Smooth muscle cell (in vitro differentiated cells): ENCODE measurements around the gene CACNA1D. TPM values are rescaled to one million over a fixed set of nuclear protein-coding genes. Genes with fewer than 3 reads are reported as not detected.

ENCODE experiments used
- DNase-seq: peaks from one replicate; lab custom pipeline; 2025; ENCODE audit not compliant: unreplicated experiment; lab: John Stamatoyannopoulos, UW
- H2AFZ ChIP-seq: fragments of 200-600 bp; sonication (generic); 2 replicates; pipeline ENCODE4 v1.6.0; 2016; ENCODE audit warnings: antibody characterized with exemption, low read depth, mild to moderate bottlenecking
- H3F3A ChIP-seq: fragments of 200-600 bp; sonication (generic); 2 replicates; pipeline ENCODE4 v1.6.0; 2017; ENCODE audit warnings: antibody characterized with exemption, low read depth
- H3K27ac ChIP-seq: fragments of 200-600 bp; sonication (generic); 2 replicates; pipeline ENCODE4 v1.5.1; 2016; ENCODE audit warnings: low read depth, mild to moderate bottlenecking
- H3K27me3 ChIP-seq: fragments of 200-600 bp; sonication (generic); 2 replicates; pipeline ENCODE4 v1.6.1; 2016; ENCODE audit warnings: low read depth, mild to moderate bottlenecking
- H3K36me3 ChIP-seq: fragments of 200-600 bp; sonication (generic); 2 replicates; pipeline ENCODE4 v1.5.1; 2016; ENCODE audit warnings: low read depth
- H3K4me1 ChIP-seq: fragments of 200-600 bp; sonication (generic); 2 replicates; pipeline ENCODE4 v1.5.1; 2016; ENCODE audit warnings: low read depth
- H3K4me2 ChIP-seq: fragments of 200-600 bp; sonication (generic); 2 replicates; pipeline ENCODE4 v1.6.0; 2016; ENCODE audit warnings: mild to moderate bottlenecking
- H3K4me3 ChIP-seq: fragments of 200-600 bp; sonication (generic); 2 replicates; pipeline ENCODE4 v1.5.1; 2016; ENCODE audit warnings: mild to moderate bottlenecking
- H3K79me2 ChIP-seq: fragments of 200-600 bp; sonication (generic); 2 replicates; pipeline ENCODE4 v1.6.0; 2016; ENCODE audit warnings: low read depth, mild to moderate bottlenecking
- H3K9ac ChIP-seq: fragments of 200-600 bp; sonication (generic); 2 replicates; pipeline ENCODE4 v1.6.0; 2016; ENCODE audit warnings: low read depth
- H3K9me3 ChIP-seq: fragments of 200-600 bp; sonication (generic); replicated peaks from 2 replicates; pipeline ENCODE4 v1.5.1; 2016; ENCODE audit warnings: low read depth
- H4K20me1 ChIP-seq: fragments of 200-600 bp; sonication (generic); 2 replicates; pipeline ENCODE4 v1.6.0; 2016; ENCODE audit warnings: low read depth
- WGBS: methylation state at CpG from one replicate; pipeline ENCODE4 v1.1.7; 2016; ENCODE audit warnings: low lambda C conversion rate; 5-methylcytosine and 5-hydroxymethylcytosine counted together
- polyA plus RNA-seq: library from polyadenylated mRNA; unstranded; fragments of >200 nt; fragmentation: Nextera tagmentation; extraction: Ambion mirVana; gene quantifications from 2 replicates; pipeline ENCODE4 v1.2.1, GENCODE V29; 2016
- total RNA-seq: library from RNA; depleted of rRNA; stranded (reverse); fragments of >200 nt; gene quantifications from 2 replicates; pipeline ENCODE4 v1.2.3, GENCODE V29; 2014
- TF ChIP-seq, protein P1 (sequence below): fragments of 200-600 bp; sonication (generic); IDR thresholded peaks from 2 replicates; pipeline ENCODE4 v1.5.1; 2017; ENCODE audit warnings: borderline replicate concordance, mild to moderate bottlenecking, antibody characterized with exemption; ENCODE audit not compliant: insufficient read depth, poor library complexity, severe bottlenecking

Gene CACNA1D
- total and polyA plus RNA-seq, 2 experiments from 2014 or later, result 0.63 to 1.4 TPM

- H3K4me3 ChIP-seq, result no peak overlapping the region
- peak overlapping the region; percentile 20 for H3K4me2 ChIP-seq
- no peaks in the 10 kb centered on the region for H3K9me3 ChIP-seq
- no peaks in the 10 kb centered on the region for H3K36me3 ChIP-seq
- H3K27me3 ChIP-seq, result peaks cover 20% of the 10 kb centered on the region
- no peak for DNase-seq
- H3K27ac ChIP-seq, result no peak overlapping the region
- 69% methylated on average over 8 of the region's 8 CpGs for WGBS
- peaks cover 7% of the 10 kb centered on the region for H3F3A ChIP-seq
- H3K9ac ChIP-seq, result no peak overlapping the region
- H4K20me1 ChIP-seq, result no peaks in the 10 kb centered on the region
- H3K79me2 ChIP-seq, result no peaks in the 10 kb centered on the region
- H3K4me1 ChIP-seq, result peaks cover 6% of the 10 kb centered on the region
- TF ChIP-seq, protein P1, sequence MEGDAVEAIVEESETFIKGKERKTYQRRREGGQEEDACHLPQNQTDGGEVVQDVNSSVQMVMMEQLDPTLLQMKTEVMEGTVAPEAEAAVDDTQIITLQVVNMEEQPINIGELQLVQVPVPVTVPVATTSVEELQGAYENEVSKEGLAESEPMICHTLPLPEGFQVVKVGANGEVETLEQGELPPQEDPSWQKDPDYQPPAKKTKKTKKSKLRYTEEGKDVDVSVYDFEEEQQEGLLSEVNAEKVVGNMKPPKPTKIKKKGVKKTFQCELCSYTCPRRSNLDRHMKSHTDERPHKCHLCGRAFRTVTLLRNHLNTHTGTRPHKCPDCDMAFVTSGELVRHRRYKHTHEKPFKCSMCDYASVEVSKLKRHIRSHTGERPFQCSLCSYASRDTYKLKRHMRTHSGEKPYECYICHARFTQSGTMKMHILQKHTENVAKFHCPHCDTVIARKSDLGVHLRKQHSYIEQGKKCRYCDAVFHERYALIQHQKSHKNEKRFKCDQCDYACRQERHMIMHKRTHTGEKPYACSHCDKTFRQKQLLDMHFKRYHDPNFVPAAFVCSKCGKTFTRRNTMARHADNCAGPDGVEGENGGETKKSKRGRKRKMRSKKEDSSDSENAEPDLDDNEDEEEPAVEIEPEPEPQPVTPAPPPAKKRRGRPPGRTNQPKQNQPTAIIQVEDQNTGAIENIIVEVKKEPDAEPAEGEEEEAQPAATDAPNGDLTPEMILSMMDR, result no peak
- H2AFZ ChIP-seq, result peak overlapping the region; percentile 21
Observed at GRCh38 chr3:53498806-53499641, 4.6 kb downstream of the CACNA1D start.

- Histone ChIP-seq H3K27ac (no peak overlapping the region), H4K20me1 (no peaks in the 10 kb centered on the region), H3K4me2 (no peak overlapping the region), H3K36me3 (no peaks in the 10 kb centered on the region), H3K4me1 (peaks cover under 1% of the 10 kb centered on the region), H3K27me3 (peaks cover 15% of the 10 kb centered on the region), H3K9ac (no peak overlapping the region), H3K9me3 (no peaks in the 10 kb centered on the region), H3F3A (peaks cover 7% of the 10 kb centered on the region), H3K4me3 (no peak overlapping the region), H3K79me2 (no peaks in the 10 kb centered on the region), H2AFZ (no peak overlapping the region)
- TF ChIP-seq, protein P1, result no peak
- DNase-seq, result no peak
- 96% methylated on average over 7 of the region's 7 CpGs for WGBS
Observed at GRCh38 chr3:53500165-53500777, 5.9 kb downstream of the CACNA1D start.

- WGBS, result 84% methylated on average over 8 of the region's 8 CpGs
Observed at GRCh38 chr3:53501178-53501577, 6.8 kb downstream of the CACNA1D start.

More at GRCh38 chr3:53501178-53501577, 6.8 kb downstream of the CACNA1D start:
- Histone ChIP-seq H3K79me2 (no peaks in the 10 kb centered on the region), H2AFZ (no peak overlapping the region), H3K4me1 (no peaks in the 10 kb centered on the region), H3K27me3 (peaks cover 6% of the 10 kb centered on the region), H3F3A (peaks cover 7% of the 10 kb centered on the region), H3K4me3 (no peak overlapping the region), H3K9me3 (no peaks in the 10 kb centered on the region), H3K4me2 (no peak overlapping the region), H3K36me3 (no peaks in the 10 kb centered on the region), H4K20me1 (no peaks in the 10 kb centered on the region), H3K9ac (no peak overlapping the region), H3K27ac (no peak overlapping the region)
- DNase-seq, result no peak
- TF ChIP-seq, protein P1, result no peak
